NCI-H2081 (cell line): ENCODE data around the gene CST1.

Experiments
- DNase-seq, 2 experiments: peaks; one replicate each; lab custom pipeline; 2025; lab: John Stamatoyannopoulos, UW

CST1 gene

GRCh38 chr20:23702021-23702420, 48.7 kb downstream of the CST1 start:
- no peak for DNase-seq

- DNase-seq, result no peak
These were observed 49.8 kb downstream of the CST1 start for GRCh38 chr20:23700931-23701330.

GRCh38 chr20:23697947-23698346, 52.8 kb downstream of the CST1 start:
- DNase-seq, result no peak
